Stimulated activated CD4-positive, alpha-beta T cell treated with anti-CD3 and anti-CD28 coated beads, TNF-alpha, amount 100 ng/mL, for 24 hours (primary cell): ENCODE measurements around the gene RBM20.
"Not testable (repeated sequence)": the region's sequence is repeated elsewhere in the genome, so short reads cannot be mapped to it uniquely, and the experiment has no call there.

ENCODE experiments used
- DNase-seq, 3 experiments: peaks; one replicate each; pipeline ENCODE4 v3.0.0-alpha.2; 2020; ENCODE audit warnings: low read depth in 3 of 3

The RBM20 gene

DNA sequence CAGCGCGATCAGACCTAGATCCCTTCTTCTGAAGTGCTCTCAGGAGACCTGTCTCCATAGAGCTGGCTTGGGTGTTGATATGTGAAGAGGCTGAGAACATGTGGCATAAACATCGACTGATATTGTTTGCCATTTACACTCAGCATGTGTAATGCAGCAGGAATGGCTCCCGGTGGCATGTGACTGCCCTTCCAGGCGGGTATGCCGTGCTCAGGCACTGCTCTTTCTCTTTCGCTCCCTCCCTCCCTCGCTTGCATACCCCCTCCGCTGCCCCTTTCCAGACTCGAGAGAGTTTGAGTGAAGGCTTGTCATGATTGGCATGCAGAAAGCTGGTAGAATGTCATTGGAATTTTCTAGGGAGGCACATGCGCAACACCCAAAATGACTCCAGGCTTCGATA, 120.2 kb downstream of the RBM20 start:
- no peak for DNase-seq

DNA sequence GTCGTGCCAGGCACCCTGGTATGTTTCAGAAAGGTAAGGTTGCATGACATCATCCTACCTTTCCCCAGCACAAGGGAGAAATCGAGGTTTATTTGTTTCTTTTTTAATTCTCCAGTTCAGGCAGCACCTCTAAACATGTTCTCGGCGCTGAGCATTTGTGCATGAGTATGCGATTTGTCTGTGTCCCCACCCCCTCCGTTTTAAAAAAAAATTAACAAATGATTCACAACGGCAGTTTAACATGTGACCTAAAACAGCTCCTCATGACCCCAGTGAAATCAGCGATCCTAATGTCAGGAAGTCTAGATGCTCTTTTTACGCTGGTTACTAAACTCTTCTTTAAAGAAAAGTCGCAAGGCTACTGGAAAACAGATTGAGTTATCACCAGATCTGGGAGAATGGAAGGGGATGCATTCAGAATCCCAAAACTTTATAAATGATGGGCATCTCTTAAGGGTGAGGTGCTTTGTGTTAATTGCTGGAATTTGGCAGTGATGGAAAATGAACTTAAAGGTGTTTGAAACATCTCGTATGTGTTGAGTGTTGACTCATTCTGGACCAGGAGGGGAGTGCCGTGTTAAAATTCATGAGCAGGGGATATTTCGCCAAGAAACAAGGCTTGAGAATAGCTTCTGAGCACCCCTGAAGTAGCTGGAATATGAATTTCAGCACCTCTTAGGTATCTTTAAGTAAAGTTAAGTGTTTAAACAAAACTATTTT, 120.8 kb downstream of the RBM20 start:
- DNase-seq = no peak

DNA sequence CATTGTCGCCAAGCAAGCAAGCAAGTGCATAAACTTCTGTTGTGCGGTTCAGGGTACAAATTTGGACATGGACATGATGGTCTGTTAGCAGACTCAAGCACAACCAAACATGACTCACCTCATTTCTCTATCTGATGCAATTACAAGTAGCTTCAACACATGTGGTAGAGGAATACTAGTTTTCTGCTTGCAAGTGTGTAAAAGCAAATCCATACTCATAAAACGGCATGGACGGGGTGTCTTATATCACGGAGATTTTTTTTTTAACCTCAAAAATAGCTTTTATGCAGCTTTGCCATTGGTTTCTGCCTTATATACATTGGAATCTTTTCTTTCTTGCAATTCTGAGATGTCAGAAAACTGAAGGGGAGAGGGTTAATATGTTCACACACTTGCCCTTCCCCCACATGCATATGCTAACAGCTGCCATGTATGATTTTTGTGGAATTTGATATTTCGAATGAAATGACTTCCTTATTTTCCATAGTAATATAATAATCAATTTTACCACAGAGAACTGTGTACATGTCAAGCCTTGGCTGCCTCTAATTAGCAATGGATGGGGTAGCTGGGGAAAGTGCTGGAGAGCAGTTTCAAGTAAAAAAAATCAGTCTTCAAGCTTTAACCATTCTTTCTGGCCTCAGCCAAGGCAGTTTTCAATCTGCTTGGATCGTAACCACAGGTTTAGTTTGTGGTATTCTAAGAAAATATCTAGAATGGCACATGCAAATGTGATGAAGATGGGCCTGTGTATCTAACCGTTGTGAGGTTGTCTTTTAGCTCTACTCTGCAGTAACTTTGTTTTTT, 121.6 kb downstream of the RBM20 start:
- no peak for DNase-seq

DNA sequence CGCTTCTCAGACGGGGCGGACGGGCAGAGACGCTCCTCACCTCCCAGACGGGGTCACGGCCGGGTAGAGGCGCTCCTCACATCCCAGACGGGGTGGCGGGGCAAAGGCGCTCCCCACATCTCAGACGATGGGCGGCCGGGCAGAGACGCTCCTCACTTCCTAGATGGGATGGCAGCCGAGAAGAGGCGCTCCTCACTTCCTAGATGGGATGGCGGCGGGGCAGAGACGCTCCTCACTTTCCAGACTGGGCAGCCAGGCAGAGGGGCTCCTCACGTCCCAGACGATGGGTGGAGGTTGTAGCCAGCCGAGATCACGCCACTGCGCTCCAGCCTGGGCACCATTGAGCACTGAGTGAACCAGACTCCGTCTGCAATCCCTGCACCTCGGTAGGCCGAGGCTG, 123.5 kb downstream of the RBM20 start:
- DNase-seq = not testable (repeated sequence)

DNA sequence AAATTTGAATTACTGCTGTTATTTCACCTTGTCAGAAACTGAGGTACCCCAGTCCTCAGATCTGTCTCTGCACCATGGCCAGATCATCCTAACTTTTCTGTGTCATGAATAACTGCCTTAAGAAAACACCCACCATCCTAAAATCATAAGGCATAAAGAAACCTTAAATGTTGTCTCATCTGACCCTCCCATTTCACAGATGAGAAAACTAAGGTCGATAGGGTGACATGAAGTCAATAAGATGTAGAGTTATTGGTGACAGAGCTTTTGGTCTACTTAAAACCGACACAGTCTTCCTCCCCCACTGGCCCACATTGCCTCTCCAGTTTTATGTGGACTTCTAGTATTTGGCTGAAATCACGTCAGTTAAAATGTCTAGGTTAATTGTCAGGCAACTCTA, 126.1 kb downstream of the RBM20 start:
- no peak for DNase-seq

DNA sequence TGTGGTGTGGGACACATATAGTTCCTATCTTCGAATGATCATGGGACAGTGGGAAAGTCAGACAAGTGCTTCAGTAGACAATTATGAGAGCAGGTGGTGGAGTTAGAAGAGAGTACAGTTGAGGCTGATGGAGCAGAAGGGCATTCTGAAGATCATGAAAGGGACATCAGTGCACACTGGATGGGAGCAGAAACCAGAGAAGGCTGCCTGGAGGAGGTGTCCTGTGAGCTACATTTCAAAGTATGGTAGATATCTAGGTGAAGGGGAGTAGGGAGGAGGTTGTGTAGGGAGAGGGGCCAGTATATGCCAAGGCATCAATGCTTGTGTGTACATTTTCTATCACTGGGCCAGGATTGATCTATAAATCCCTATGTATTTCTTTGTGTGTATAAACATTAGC, 127.3 kb downstream of the RBM20 start:
- no peak for DNase-seq

DNA sequence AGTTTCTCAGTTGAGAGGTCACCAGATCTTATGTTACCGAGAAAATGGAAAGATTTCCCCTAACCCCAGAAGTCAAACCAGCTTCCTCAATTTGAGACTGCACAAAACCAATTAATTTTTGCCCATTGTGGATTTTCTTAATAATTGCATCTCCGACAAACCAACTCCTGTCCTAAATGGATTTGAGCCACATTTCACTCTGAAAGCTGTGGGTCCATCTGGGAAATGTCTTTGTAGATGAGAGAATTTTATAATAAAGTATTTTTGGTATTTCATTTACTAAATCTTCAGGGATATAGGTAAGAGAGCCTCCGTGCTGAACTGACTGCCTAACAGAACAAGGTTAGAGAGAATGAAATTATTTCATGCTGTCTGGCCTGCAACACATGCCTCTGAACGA, 127.9 kb downstream of the RBM20 start:
- no peak for DNase-seq

DNA sequence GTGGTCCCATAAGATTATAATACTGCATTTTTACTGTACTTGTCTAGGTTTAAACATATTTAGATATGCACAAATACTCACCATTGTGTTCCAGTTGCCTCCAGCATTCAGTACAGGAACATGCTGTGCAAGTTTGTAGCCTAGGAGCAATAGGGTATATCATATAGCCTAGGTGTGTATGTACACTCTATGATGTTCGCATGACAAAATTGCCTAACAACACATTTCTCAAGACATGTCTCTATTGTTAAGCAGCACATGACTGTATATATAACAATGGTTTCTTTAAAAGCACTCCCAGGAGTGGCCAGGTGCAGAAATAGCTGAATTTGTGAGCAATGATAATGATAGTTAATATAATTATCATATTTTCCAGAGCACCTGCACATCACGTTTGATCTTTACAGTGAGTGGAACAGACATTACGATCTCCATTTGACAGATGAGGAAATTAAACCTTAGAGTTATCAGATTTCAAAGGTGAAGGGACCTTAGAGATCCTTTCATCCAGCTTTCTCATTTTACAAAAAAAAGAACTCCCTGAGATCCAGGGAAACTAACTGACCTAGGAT, 128.4 kb downstream of the RBM20 start:
- DNase-seq = no peak

DNA sequence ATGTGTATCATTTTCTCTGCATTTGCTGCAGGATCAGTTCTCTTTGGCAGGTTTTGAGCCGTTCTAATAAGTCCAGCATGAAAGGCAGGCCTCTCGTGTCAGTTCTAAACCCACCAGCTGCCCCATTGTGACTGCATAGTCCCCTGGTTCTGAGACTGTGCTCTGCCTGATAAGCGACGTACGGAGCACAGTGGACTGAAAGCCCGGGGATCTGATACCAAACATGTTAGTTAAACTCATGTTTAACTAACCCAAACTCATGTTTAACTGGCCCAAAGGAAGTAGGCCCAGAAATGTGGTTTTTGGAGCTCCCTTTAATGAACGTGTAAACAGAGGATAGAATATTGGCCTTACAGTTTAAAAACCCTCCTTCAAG, 129.5 kb downstream of the RBM20 start:
- no peak for DNase-seq

DNA sequence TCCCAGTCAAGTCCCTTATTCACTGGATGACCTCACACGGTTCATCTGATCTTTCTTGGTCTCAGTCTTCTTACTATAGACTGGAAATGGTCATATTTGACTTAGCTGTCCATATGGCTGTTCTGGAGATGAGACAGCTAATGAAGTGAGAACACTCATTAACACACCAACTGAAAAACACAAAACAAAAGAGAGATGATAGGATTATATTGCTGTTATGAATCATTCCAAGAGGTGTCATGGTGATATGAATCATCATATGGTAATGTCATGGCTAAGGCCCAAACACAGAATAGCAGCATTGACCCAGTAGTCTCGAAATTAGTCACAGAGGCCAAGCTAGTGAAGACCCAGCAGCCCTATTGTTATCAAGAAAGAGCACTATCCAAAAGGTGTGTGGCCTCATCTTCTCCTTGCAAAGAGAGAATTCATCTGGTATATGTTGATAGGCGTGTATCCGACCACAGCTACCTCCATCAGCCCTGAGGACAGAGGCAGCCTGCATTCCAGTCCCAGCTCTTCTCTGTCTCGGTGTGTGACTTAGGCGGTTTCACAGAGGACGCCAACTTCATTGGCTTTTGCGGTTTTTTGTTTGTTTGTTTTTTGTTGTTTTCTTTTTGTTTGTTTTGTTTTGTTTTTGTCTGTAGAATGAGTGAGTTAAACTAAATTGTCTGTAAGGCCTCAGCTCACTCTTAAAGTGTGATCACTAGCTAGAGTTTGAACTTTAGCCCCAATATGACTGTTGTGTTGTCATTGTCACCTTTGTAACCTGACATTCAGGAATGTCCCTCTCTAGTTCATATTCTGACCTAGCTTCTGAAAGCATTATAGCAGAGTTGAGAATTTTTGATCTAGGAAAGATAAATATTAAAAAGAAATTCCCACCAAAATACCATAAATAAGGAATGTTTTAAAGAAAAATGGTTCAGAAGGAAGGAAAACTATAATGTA, 130.2 kb downstream of the RBM20 start:
- DNase-seq = peak; percentile 11 to 38 (median 25)

DNA sequence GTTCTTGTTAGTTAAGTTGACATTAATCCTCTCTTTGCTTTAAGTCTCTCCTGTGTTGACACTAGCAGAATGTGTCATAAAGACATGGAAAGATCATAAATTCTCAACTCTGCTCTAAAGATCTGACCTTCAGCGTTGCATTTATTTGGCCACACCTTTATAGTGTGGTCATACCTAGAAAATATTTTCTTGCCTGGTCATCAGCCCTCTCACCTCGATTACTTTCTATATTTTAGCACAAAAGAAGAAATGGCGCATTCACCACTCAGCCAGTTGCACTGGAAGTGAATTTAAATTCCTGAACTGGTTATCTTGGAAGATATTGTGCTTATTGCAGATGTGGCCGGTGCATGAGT, 130.9 kb downstream of the RBM20 start:
- DNase-seq = no peak

DNA sequence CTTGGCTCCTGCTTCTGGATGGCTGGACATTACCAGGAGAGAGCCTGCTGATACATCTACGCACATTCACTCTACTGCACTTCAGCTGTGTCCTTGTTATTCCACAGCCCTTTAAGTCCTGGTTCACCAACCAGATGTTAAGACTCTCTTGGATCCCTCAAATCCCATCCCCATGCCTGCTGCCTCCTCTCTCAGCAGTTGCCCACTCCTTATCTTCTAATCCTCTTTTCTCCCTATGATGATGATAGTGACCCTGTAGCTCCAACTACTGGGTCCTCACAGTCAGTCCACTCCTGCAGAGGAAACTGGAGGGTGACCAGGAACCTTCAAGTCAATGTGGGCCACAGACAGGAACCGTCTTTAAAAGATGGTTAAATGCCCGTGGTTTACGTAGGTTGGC, 131.3 kb downstream of the RBM20 start:
- DNase-seq = no peak

DNA sequence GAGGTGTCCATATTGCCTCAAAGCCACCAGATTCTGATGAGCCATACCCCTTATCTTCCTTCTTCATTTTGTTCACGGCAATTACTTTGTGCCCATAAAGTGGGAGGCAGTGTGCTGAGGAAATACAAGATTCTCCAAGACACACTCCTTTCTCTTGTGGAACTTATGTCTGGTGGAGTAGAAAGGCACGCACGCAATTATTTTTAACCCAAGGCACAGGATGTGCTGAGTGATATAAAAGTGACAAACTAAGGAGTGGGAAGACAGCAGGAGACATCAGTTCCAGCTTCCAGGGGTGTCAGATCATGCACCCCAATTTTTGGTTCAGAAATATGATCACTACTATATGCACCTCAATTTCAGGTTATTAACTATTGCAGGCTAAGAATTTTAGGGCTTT, 132.9 kb downstream of the RBM20 start:
- no peak for DNase-seq

DNA sequence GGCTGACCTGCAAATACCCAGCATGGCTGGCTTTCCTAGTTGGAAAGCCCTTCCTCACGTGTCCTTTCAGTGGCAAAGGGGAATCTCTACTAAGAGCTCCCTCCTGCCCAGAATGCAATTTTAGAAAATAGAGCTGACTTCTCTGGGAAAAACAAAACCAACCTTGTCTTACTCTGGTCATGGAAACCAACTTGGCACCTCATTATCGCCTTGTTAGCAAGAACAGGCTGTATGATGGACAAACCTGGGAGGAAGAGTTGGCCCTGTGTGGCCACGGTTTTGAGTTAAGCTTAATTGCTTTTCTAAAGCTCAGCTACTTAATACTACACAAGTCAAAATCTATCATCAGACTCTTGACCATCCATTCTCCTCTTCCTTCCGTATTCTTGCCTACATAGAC, 133.5 kb downstream of the RBM20 start:
- no peak for DNase-seq

DNA sequence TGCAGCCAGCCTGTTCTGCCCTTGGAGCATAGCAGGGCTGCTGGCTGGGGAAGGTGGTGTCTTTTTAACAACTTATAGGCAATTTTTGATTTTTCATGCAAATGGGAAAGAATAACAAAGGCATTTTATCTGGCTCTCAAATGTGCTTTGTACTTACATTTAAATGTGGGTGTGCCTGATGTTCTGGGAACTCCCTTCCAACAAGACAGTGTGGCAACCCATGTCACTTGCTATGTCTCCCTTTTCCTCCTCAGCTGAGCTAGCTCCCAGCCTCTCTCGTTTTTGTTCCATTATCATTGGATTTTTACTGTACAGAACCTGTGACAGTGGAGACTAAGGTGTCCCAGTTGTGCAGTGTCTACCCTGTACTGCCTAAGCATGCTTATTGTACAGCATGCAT, 134.1 kb downstream of the RBM20 start:
- no peak for DNase-seq

DNA sequence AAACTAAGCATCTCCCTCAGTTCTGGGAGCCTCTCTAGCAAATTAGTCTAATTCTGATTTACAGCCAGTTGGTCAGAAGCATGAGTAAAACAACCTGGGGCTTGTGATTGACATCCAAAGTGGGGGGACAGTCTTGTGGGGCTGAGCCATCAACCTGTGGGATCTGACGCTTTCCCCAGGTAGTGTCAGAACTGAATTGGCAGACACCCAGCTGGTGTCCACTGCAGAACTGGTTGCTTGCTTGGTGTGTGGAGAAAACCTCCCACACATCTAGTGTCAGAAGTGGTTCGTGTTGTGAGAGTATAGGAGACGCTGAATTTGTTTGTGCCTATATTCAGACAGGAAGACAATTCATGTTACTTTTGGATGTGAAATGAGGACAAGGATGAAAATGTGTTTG, 135.4 kb downstream of the RBM20 start:
- DNase-seq = no peak

DNA sequence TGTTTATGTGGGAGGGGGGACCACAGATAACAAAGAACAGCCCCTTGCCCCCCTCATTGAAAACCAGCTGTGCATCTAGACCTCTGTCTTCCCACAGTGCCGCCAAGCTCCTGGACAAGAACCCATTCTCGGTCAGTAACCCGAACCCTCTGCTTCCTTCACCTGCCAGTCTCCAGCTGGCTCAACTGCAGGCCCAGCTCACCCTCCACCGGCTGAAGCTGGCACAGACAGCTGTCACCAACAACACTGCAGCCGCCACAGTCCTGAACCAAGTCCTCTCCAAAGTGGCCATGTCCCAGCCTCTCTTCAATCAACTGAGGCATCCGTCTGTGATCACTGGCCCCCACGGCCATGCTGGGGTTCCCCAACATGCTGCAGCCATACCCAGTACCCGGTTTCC, 136.6 kb downstream of the RBM20 start:
- DNase-seq = no peak

DNA sequence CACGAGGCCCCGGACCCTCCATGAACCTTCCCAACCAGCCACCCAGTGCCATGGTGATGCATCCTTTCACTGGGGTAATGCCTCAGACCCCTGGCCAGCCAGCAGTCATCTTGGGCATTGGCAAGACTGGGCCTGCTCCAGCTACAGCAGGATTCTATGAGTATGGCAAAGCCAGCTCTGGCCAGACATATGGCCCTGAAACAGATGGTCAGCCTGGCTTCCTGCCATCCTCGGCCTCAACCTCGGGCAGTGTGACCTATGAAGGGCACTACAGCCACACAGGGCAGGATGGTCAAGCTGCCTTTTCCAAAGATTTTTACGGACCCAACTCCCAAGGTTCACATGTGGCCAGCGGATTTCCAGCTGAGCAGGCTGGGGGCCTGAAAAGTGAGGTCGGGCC, 137.0 kb downstream of the RBM20 start:
- no peak for DNase-seq

DNA sequence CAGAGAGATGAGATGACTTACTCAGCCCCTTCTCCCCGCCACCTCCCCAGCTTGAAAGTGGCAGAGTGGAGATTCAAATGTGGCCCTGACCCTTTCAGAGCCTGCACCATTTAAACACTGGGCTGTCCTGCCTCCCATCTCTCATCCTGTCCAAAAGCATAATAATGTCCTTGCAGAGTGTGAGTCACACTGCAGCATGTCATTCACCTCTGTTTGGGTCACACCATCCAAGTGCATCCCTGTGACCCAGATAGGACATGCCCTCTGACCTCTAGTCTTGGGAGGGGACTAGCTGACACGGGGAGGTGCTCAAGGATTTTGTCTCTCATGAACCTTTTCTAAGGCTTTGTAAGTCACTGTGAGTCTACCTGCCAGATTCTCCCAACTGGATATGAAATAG, 138.5 kb downstream of the RBM20 start:
- DNase-seq = no peak

DNA sequence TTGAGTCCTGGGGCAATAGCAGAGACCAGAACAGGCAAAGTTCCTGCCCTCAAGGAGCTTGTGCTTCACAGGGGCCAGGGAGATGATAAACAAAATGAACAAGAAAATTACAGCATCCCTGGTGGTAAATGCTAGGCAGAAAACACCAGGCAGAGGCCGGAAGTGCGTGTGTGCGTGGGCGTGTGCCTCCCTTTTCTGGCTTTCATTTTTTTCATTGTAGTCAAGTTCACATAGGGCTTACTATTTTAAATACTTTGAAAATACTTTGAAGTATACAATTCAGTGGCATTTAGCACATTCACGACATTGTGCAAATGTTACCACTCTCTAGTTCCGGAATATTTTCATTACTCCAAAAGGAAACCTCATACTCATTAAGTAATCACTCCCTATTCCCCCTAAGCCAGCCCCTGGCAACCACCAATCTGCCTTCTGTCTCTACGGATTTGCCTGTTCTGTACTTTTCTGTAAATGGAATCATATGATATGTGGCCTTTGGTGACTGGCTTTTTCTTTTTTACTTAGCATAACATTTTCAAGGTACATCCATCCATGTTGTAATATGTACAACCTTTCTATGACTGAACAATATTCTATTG, 139.5 kb downstream of the RBM20 start:
- peak; percentile 24 to 70 (median 45) for DNase-seq

DNA sequence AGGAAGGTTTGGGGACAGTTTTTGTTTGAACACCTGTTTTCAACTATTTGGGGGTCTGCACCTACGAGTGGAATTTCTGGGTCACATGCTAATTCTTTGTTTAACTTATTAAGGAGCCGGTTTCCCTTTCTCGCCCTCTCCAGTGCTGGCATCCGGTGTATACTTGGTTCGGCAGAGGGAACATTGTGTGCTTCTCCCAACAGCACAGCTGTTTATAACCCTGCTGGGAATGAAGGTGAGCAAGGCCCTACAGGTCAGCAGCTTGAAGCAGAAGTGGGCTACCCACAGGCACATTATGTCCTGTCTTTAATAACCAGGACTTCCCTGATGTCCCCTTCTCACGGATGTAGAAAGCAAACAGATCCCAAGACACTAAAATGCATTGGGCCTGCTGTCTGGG, 140.1 kb downstream of the RBM20 start:
- DNase-seq = no peak

DNA sequence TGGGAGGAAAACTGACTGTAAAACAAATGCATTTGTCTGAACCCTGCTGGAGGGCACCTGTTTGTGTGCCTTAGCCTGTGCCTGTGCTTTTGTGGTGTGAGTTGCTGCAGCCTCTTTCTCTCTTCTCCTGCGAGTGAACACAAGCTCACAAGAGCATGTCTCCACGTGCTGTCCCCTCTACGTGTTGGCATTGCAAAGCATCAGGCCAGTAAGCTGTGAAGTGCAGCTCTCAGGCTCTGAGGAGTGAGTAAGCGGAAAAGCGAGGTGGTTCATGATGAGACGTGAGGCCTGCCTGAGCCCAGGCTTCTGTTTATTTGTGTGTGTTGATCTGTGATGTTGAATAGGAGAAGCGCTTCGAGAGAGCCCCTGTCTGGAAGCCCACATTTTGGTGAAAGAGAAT, 142.0 kb downstream of the RBM20 start:
- DNase-seq = no peak
